Pancreas (tissue), 10 donors: ENCODE data around the gene RREB1. TPM values are rescaled to one million over a fixed set of nuclear protein-coding genes. Genes with fewer than 3 reads are reported as not detected.
A peak's percentile ranks its signal among the peaks of the same experiment; 100 is the strongest.

Experiments
- ATAC-seq, 4 donors: fragments of 200-7000 bp; cut with Tn5 transposase; one replicate each; pipeline versions ENCODE4 v1.8.0 to v1.9.1; 2020; ENCODE audit warnings: mild to moderate bottlenecking in 4 of 4, moderate library complexity in 4 of 4
- DNase-seq, 6 donors: peaks; one replicate each; pipeline ENCODE4 v3.0.0-alpha.2; 2020
- FAIRE-seq: peaks from 2 replicates; lab custom pipeline; 2012; peaks lifted over from hg19 to GRCh38; lab: Jason Lieb, UNC
- H3K27ac ChIP-seq, 4 donors: fragments of 200-600 bp; sonication (generic); 1 replicate in 3 of 4; 2 replicates in 1 of 4; pipeline versions ENCODE4 v1.5.0 to v1.8.0; 2020
- H3K27me3 ChIP-seq, 4 donors: fragments of 200-600 bp; one replicate each; pipeline ENCODE4 v1.8.0; 2021
- H3K36me3 ChIP-seq, 3 donors: fragments of 200-600 bp; sonication (generic) in 1 of 3; one replicate each; pipeline versions ENCODE4 v1.5.0 to v1.8.0; 2020 to 2021
- H3K4me1 ChIP-seq, 3 donors: fragments of 200-600 bp; one replicate each; pipeline ENCODE4 v1.8.0; 2021
- H3K4me3 ChIP-seq, 4 donors: fragments of 200-600 bp; sonication (generic) in 2 of 4; one replicate each; pipeline versions ENCODE4 v1.5.0 to v1.8.0; 2020 to 2021
- H3K9me3 ChIP-seq, 4 donors: fragments of 200-600 bp; one replicate each; pipeline ENCODE4 v1.8.0; 2021
- CTCF ChIP-seq, 4 donors: fragments of 200-600 bp; sonication (generic) in 3 of 4; IDR thresholded peaks; one replicate each; pipeline versions ENCODE4 v1.5.0 to v1.8.0; 2021; ENCODE audit warnings: antibody characterized with exemption in 4 of 4
- WGBS, 2 donors: extraction: QIAGEN DNeasy Blood & Tissue Kit; methylation state at CpG; one replicate each; pipeline ENCODE4 v1.1.7; 2013; 5-methylcytosine and 5-hydroxymethylcytosine counted together
- intact Hi-C, 3 donors: fragments of 100-400 bp; cut with DNase I; formaldehyde crosslinking; loops; one replicate each; pipeline versions ENCODE4 v1.11.1 to v1.14.2; 2022
- polyA plus RNA-seq, 2 donors: library from polyadenylated mRNA; stranded (reverse); fragments of 200-250 nt; gene quantifications; one replicate each; pipeline ENCODE4 v1.2.3, GENCODE V29; 2013
- total RNA-seq, 6 donors: library from RNA; stranded (reverse); fragmentation: NEBNext Ultra II Directional in 4 of 6; extraction: Animal tissue kit (Norgen Biotek cat#: 25700) in 4 of 6; gene quantifications; one replicate each; pipeline versions ENCODE4 v1.2.1 to v1.2.4, GENCODE V29; 2021 to 2023
- donor health status: healthy with polysubstance abuse.
- donor health status: DM: no; HTN: no; CAD: no; lungs with moderate emphysema.
- donor health status: DM: no; HTN: no; CAD: no.
- donor health status: control.
- donor health status: control.
- donor health status: Bipolar disorder and iron deficiency.
- donor health status: DM: yes; HTN: yes; CAD: no.
- donor health status: DM: no; HTN: no; CAD: no.
- donor health status: DM: no; HTN: no; CAD: no.
- donor health status: DM: yes; HTN: yes; CAD: no.

RREB1 gene
- total and polyA plus RNA-seq, 8 donors, result 8.9 to 45.3 (median 29.1) TPM

- peaks cover 8 to 59% (median 43%) of the 10 kb centered on the region in 3 donors for H3K4me1 ChIP-seq
- FAIRE-seq, result no peak
- no peak for DNase-seq
- H3K9me3 ChIP-seq, result no peaks in the 10 kb centered on the region
- H3K27ac ChIP-seq, result peak overlapping the region in 2 of 4 donors; percentile 2 to 19
- no peaks in the 10 kb centered on the region for H3K36me3 ChIP-seq
- 78 to 80% methylated on average over 19 of the region's 19 CpGs for WGBS, 2 donors
- no peaks in the 10 kb centered on the region for H3K27me3 ChIP-seq
- intact Hi-C loops, result no loop called here
- no peak overlapping the region for H3K4me3 ChIP-seq
- peak in 2 of 4 donors; percentile 9 to 13 for ATAC-seq
- TF ChIP-seq CTCF (IDR thresholded peaks at IDR 0.05), result no peak
Measured at GRCh38 chr6:7166410-7167293, 58.9 kb downstream of the RREB1 start.

GRCh38 chr6:7169296-7169721, 61.5 kb downstream of the RREB1 start:
- intact Hi-C loops, result no loop called here
- WGBS, 2 donors, result 16 to 19% methylated on average over 3 of the region's 3 CpGs
- peaks cover 13 to 60% (median 36%) of the 10 kb centered on the region in 3 donors for H3K4me1 ChIP-seq
- H3K36me3 ChIP-seq, result no peaks in the 10 kb centered on the region
- H3K4me3 ChIP-seq, result no peak overlapping the region
- no peak for TF ChIP-seq CTCF (IDR thresholded peaks at IDR 0.05)
- H3K9me3 ChIP-seq, result no peaks in the 10 kb centered on the region
- peak overlapping the region; percentile 1 to 51 (median 34) for H3K27ac ChIP-seq
- H3K27me3 ChIP-seq, result no peaks in the 10 kb centered on the region
- DNase-seq (peak in 1 of 6 donors; percentile 38), ATAC-seq (peak in 3 of 4 donors; percentile 13 to 53 (median 29)), FAIRE-seq (no peak)

- intact Hi-C loops, result no loop called here
- WGBS, 2 donors, result 80 to 85% methylated on average over 6 of the region's 6 CpGs
- Histone ChIP-seq H3K9me3 (no peaks in the 10 kb centered on the region), H3K27me3 (no peaks in the 10 kb centered on the region), H3K27ac (peak overlapping the region in 3 of 4 donors; percentile 27 to 51 (median 42)), H3K4me3 (no peak overlapping the region), H3K36me3 (no peaks in the 10 kb centered on the region), H3K4me1 (peaks cover 13 to 51% (median 29%) of the 10 kb centered on the region in 3 donors)
- FAIRE-seq (no peak), ATAC-seq (peak in 1 of 4 donors; percentile 8), DNase-seq (no peak)
- no peak for TF ChIP-seq CTCF (IDR thresholded peaks at IDR 0.05)
Measured at GRCh38 chr6:7170117-7170732, 62.5 kb downstream of the RREB1 start.

- no peak for TF ChIP-seq CTCF (IDR thresholded peaks at IDR 0.05)
- Histone ChIP-seq H3K9me3 (no peaks in the 10 kb centered on the region), H3K27me3 (no peaks in the 10 kb centered on the region), H3K4me1 (peaks cover 13 to 42% (median 26%) of the 10 kb centered on the region in 3 donors), H3K4me3 (no peak overlapping the region), H3K36me3 (no peaks in the 10 kb centered on the region), H3K27ac (peak overlapping the region; percentile 10 to 51 (median 34))
- ATAC-seq, result peak; percentile 56 to 82 (median 73)
- WGBS, 2 donors, result 43 to 44% methylated on average over 10 of the region's 10 CpGs
- DNase-seq, result peak in 3 of 6 donors; percentile 70 to 80 (median 75)
- intact Hi-C loops, result no loop called here
- no peak for FAIRE-seq
Measured at GRCh38 chr6:7171119-7171518, 63.4 kb downstream of the RREB1 start.
